Measurements from ENCODE around the gene BNIPL. TPM values are rescaled to one million over a fixed set of nuclear protein-coding genes. Genes with fewer than 3 reads are reported as not detected.
A peak's percentile ranks its signal among the peaks of the same experiment; 100 is the strongest.

BNIPL gene
- total and polyA plus RNA-seq, 2 of the 13 experiments (the other 11 are each of a cell fraction or from before 2014, with no cell fraction given) = 0.40 to 1.1 TPM

GRCh38 chr1:151047591-151047924 is 11.2 kb downstream of the BNIPL start, which contains the start of gene C1orf56 (continued):
- no peak for TF ChIP-seq ZBTB40 (IDR thresholded peaks at IDR 0.05)
- no peak for TF ChIP-seq ZBTB40 (CRISPR knock-in tag; IDR thresholded peaks at IDR 0.05)
- TF ChIP-seq ARID5B (CRISPR knock-in tag; IDR thresholded peaks at IDR 0.05) = peak; percentile 40; the same call in 1 of the 2 replicates
- TF ChIP-seq ETV5 (CRISPR knock-in tag; IDR thresholded peaks at IDR 0.05; ENCODE audit: borderline replicate concordance) = peak; percentile 59
- no peak for TF ChIP-seq CREB3 (CRISPR knock-in tag; IDR thresholded peaks at IDR 0.05)
- TF ChIP-seq ZNF674 (CRISPR knock-in tag; IDR thresholded peaks at IDR 0.05; ENCODE audit: low read depth) = no peak
- TF ChIP-seq ELK4 (CRISPR knock-in tag; IDR thresholded peaks at IDR 0.05; ENCODE audit: borderline replicate concordance) = no peak
- 0 out of 2 replicates have a peak, but pooled peaks have one; percentile 15 for TF ChIP-seq MAX (IDR thresholded peaks at IDR 0.05)
- no peak for TF ChIP-seq ZKSCAN8 (CRISPR knock-in tag; IDR thresholded peaks at IDR 0.05; ENCODE audit: borderline replicate concordance)
- TF ChIP-seq MTERF4 (CRISPR knock-in tag; IDR thresholded peaks at IDR 0.05) = peak; percentile 68; the same call in 1 of the 2 replicates
- TF ChIP-seq ZNF468 (CRISPR knock-in tag; IDR thresholded peaks at IDR 0.05) = no peak
